Ovary (tissue), 9 donors: ENCODE data around the gene GHR. TPM values are rescaled to one million over a fixed set of nuclear protein-coding genes. Genes with fewer than 3 reads are reported as not detected.

ENCODE experiments used
- DNase-seq, 5 donors: peaks; one replicate each; pipeline ENCODE4 v3.0.0-alpha.2; 2019 to 2020
- H3K27ac ChIP-seq, 2 donors: fragments of 200-600 bp; one replicate each; pipeline versions ENCODE4 v1.5.1 to v1.8.0; 2019 to 2022
- H3K27me3 ChIP-seq: fragments of 200-600 bp; one replicate; pipeline ENCODE4 v1.8.0; 2022
- H3K36me3 ChIP-seq: fragments of 200-600 bp; sonication (generic); one replicate; pipeline ENCODE4 v1.5.1; 2019
- H3K4me1 ChIP-seq: one replicate; pipeline ENCODE4 v1.8.1; 2013; ENCODE audit warnings: mild to moderate bottlenecking, moderate library complexity; ENCODE audit not compliant: insufficient read depth
- H3K4me3 ChIP-seq: fragments of 200-600 bp; sonication (generic); one replicate; pipeline ENCODE4 v1.5.1; 2017
- H3K9me3 ChIP-seq, 2 donors: fragments of 200-600 bp in 1 of 2; sonication (generic) in 1 of 2; one replicate each; pipeline versions ENCODE4 v1.5.1 to v1.8.1; 2013 to 2019; ENCODE audit warnings: mild to moderate bottlenecking in 1 of 2, moderate library complexity in 1 of 2
- EP300 ChIP-seq: sonication (generic); formaldehyde crosslinking; IDR thresholded peaks from one replicate; pipeline ENCODE4 v1.6.1; 2017; ENCODE audit warnings: antibody characterized with exemption
- POLR2A ChIP-seq: fragments of 450-650 bp; IDR thresholded peaks from one replicate; pipeline ENCODE4 v1.6.1; 2017; ENCODE audit warnings: antibody characterized with exemption, mild to moderate bottlenecking, moderate library complexity
- WGBS, 3 donors: extraction: QIAGEN DNeasy Blood & Tissue Kit in 1 of 3; methylation state at CpG; one replicate each; pipeline versions ENCODE4 v1.1.5 to v1.1.7; 2013 to 2017; 5-methylcytosine and 5-hydroxymethylcytosine counted together
- intact Hi-C, 4 donors: fragments of 100-400 bp; cut with DNase I; formaldehyde crosslinking; loops; one replicate each; pipeline versions ENCODE4 v1.11.0 to v1.15.1; 2022 to 2023
- polyA plus RNA-seq, 2 donors: library from polyadenylated mRNA; stranded (reverse); fragments of 200-250 nt in 1 of 2; fragments of 350-450 nt in 1 of 2; fragmentation: Illumina TruSeq in 1 of 2; extraction: RNeasy Lipid Tissue Mini Kit (QIAGEN cat#74804) in 1 of 2; gene quantifications; one replicate each; pipeline ENCODE4 v1.2.3, GENCODE V29; 2013 to 2014
- total RNA-seq, 7 donors: library from RNA; depleted of rRNA in 2 of 7; stranded (reverse); fragments of >200 nt in 2 of 7; fragmentation: NEBNext Ultra II Directional in 3 of 7; extraction: Animal tissue kit (Norgen Biotek cat#: 25700) in 3 of 7; gene quantifications; one replicate each; pipeline versions ENCODE4 v1.1.0 to v1.2.4, GENCODE V29; 2016 to 2023
- TF ChIP-seq, protein P1 (sequence below), 3 donors: fragments of 450-650 bp in 2 of 3; fragments of 200-600 bp in 1 of 3; IDR thresholded peaks; one replicate each; pipeline versions ENCODE4 v1.5.1 to v1.8.0; 2016 to 2022; ENCODE audit warnings: antibody characterized with exemption in 3 of 3, mild to moderate bottlenecking in 1 of 3
- donor health status: DM: no; HTN: no; CAD: no; lungs with moderate emphysema.
- donor health status: DM: no; HTN: no; CAD: no.
- donor health status: Bipolar disorder and iron deficiency.
- donor health status: DM: yes; HTN: yes; CAD: no.
- donor health status: DM: no; HTN: no; CAD: no.
- donor health status: DM: yes; HTN: yes; CAD: no.

The GHR gene
- total and polyA plus RNA-seq, 9 donors = 4.3 to 17.4 (median 7.0) TPM

DNA sequence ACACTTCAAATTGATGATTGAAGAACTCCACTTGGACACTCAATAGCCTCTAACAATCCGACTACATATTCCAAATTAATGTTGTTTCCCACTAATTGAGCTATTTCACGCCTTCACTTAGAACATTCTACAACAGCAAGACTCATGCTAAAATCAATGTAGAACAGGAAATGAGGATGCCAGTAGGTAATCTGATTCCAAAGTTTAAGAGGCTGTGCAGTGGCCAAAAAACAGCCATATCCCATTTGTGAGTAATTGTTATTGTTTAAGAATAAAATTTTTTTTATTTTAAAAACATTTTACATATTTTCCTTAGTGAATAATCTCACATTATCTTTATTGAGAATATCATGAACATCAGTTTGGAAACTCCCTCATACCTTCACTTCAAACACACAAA is 35.7 kb upstream of the GHR start:
- TF ChIP-seq POLR2A (no peak), EP300 (no peak)
- TF ChIP-seq, protein P1, sequence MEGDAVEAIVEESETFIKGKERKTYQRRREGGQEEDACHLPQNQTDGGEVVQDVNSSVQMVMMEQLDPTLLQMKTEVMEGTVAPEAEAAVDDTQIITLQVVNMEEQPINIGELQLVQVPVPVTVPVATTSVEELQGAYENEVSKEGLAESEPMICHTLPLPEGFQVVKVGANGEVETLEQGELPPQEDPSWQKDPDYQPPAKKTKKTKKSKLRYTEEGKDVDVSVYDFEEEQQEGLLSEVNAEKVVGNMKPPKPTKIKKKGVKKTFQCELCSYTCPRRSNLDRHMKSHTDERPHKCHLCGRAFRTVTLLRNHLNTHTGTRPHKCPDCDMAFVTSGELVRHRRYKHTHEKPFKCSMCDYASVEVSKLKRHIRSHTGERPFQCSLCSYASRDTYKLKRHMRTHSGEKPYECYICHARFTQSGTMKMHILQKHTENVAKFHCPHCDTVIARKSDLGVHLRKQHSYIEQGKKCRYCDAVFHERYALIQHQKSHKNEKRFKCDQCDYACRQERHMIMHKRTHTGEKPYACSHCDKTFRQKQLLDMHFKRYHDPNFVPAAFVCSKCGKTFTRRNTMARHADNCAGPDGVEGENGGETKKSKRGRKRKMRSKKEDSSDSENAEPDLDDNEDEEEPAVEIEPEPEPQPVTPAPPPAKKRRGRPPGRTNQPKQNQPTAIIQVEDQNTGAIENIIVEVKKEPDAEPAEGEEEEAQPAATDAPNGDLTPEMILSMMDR (IDR thresholded peaks at IDR 0.05) = no peak
- H3K27me3 ChIP-seq = no peaks in the 10 kb centered on the region
- no peaks in the 10 kb centered on the region for H3K36me3 ChIP-seq
- intact Hi-C loops = no loop called here
- H3K4me1 ChIP-seq = no peaks in the 10 kb centered on the region
- H3K27ac ChIP-seq = no peak overlapping the region
- no peaks in the 10 kb centered on the region for H3K9me3 ChIP-seq
- no peak for DNase-seq
- H3K4me3 ChIP-seq = no peak overlapping the region
- WGBS, 3 donors = 83 to 90% (median 88%) methylated on average over 2 of the region's 2 CpGs

DNA sequence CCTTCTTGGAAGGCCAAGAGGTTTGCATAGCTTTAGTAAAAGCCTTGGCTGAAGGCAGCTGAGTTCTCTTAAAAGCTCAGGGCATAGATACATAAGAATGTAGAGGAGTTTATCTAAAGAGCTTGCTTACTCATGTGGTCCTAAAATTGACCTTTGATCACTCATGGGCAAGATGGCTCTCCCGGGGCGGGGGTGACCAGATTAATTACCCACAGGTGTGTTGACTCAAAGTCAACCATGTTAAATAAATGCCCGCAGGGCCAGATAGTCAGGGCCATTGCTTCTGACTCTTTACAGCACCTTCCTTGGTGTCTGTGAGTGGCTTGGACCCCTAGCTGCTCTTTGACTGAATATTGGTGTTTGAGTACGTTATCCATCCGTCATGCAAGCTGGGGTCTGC is 33.1 kb upstream of the GHR start:
- H3K9me3 ChIP-seq = no peaks in the 10 kb centered on the region
- 74 to 76% (median 75%) methylated on average over 5 of the region's 5 CpGs for WGBS, 3 donors
- no peaks in the 10 kb centered on the region for H3K27me3 ChIP-seq
- no peak for DNase-seq
- intact Hi-C loops = no loop called here
- no peaks in the 10 kb centered on the region for H3K36me3 ChIP-seq
- no peak for TF ChIP-seq EP300
- TF ChIP-seq, protein P1 (IDR thresholded peaks at IDR 0.05) = no peak
- no peak for TF ChIP-seq POLR2A
- H3K4me1 ChIP-seq = no peaks in the 10 kb centered on the region
- no peak overlapping the region for H3K4me3 ChIP-seq
- no peak overlapping the region for H3K27ac ChIP-seq

GRCh38 chr5:42392917-42393316 is 30.3 kb upstream of the GHR start:
- no peak for DNase-seq
- H3K4me3 ChIP-seq = no peak overlapping the region
- no peaks in the 10 kb centered on the region for H3K4me1 ChIP-seq
- intact Hi-C loops = no loop called here
- H3K9me3 ChIP-seq = no peaks in the 10 kb centered on the region
- 82 to 86% (median 82%) methylated on average over 2 of the region's 2 CpGs for WGBS, 3 donors
- H3K27ac ChIP-seq = no peak overlapping the region
- no peaks in the 10 kb centered on the region for H3K27me3 ChIP-seq
- no peaks in the 10 kb centered on the region for H3K36me3 ChIP-seq
- TF ChIP-seq, protein P1 (IDR thresholded peaks at IDR 0.05) = no peak
- no peak for TF ChIP-seq EP300
- TF ChIP-seq POLR2A = no peak

DNA sequence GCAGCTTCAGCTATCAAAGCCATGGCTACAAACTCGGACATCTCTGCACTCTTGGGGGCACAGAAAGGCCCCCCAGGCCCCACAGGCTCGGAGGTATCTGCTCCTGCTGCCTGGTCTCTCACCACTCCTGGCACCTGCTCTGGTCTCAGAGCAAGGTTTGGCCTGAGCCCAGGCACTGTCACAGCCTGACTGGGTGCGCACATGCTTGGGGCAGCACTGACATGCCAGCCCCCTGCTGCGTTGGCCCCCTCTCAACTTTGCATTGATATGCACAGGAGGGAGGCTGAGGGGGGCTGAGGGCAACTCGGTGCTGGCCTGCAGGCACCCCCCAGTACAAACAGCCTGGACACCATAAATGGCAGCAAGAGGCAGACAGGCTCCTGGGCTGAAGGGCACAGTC is 27.1 kb upstream of the GHR start:
- Histone ChIP-seq H3K27me3 (no peaks in the 10 kb centered on the region), H3K4me3 (no peak overlapping the region), H3K4me1 (no peaks in the 10 kb centered on the region), H3K9me3 (no peaks in the 10 kb centered on the region), H3K27ac (no peak overlapping the region), H3K36me3 (no peaks in the 10 kb centered on the region)
- TF ChIP-seq POLR2A (no peak), EP300 (no peak)
- TF ChIP-seq, protein P1 (IDR thresholded peaks at IDR 0.05) = no peak
- intact Hi-C loops = no loop called here
- 73 to 90% (median 80%) methylated on average over 5 of the region's 5 CpGs for WGBS, 3 donors
- no peak for DNase-seq

- Histone ChIP-seq H3K9me3 (no peaks in the 10 kb centered on the region), H3K36me3 (no peaks in the 10 kb centered on the region), H3K4me3 (no peak overlapping the region), H3K27me3 (no peaks in the 10 kb centered on the region), H3K4me1 (no peaks in the 10 kb centered on the region), H3K27ac (no peak overlapping the region)
- intact Hi-C loops = no loop called here
- 85 to 88% (median 86%) methylated on average over 8 of the region's 8 CpGs for WGBS, 3 donors
- DNase-seq = no peak
- TF ChIP-seq, protein P1 (IDR thresholded peaks at IDR 0.05) = no peak
- TF ChIP-seq POLR2A = no peak
- TF ChIP-seq EP300 = no peak
Observed at GRCh38 chr5:42397267-42397666, 26.0 kb upstream of the GHR start.
